ENCODE data around the gene PPA1.
A peak's percentile ranks its signal among the peaks of the same experiment; 100 is the strongest.

- TF ChIP-seq EZH2 (IDR thresholded peaks at IDR 0.05; ENCODE audit: borderline replicate concordance, low read depth, low read length, severe bottlenecking) (no peak), CTCF (IDR thresholded peaks at IDR 0.05; ENCODE audit: borderline replicate concordance, extremely low read depth, low read length, poor library complexity, severe bottlenecking) (peak; percentile 35)
These were observed at the start of gene PPA1 for GRCh38 chr10:70233109-70233938.
